Stomach (tissue), 4 donors: ENCODE measurements around the gene TMEM176B.

ENCODE experiments used
- POLR2A ChIP-seq, 4 donors: fragments of 450-650 bp; IDR thresholded peaks; one replicate each; pipeline ENCODE4 v1.6.1; 2016; ENCODE audit warnings: antibody characterized with exemption in 4 of 4, control low read depth in 2 of 4, mild to moderate bottlenecking in 1 of 4, moderate library complexity in 1 of 4
- TF ChIP-seq, protein P1 (sequence below), 7 experiments: fragments of 450-650 bp in 4 of 7; fragments of 200-600 bp in 3 of 7; sonication (generic) in 3 of 7; IDR thresholded peaks; one replicate each; pipeline ENCODE4 v1.5.1; 2016 to 2019; ENCODE audit warnings: antibody characterized with exemption in 7 of 7, control low read depth in 2 of 7, mild to moderate bottlenecking in 1 of 7

DNA sequence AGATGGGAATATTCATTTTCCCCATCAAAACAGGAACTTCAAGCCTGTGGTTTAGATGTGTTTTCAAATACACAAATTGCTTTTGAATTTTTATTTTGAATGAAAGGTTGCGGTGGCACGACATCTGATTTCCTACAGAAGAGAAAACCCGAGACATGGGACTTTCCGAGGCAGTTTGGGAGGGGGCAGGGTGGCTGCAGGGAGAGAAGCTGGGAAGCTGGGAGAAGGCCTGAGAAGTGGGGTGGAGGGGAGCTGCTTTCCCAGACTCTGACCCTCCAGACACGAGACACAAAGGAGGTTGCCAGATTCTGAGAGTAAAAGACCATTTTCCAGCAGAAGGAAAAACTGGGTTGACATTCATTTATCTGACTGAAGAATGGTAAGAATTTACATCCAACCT lies 20.0 kb upstream of the TMEM176B start:
- TF ChIP-seq, protein P1, sequence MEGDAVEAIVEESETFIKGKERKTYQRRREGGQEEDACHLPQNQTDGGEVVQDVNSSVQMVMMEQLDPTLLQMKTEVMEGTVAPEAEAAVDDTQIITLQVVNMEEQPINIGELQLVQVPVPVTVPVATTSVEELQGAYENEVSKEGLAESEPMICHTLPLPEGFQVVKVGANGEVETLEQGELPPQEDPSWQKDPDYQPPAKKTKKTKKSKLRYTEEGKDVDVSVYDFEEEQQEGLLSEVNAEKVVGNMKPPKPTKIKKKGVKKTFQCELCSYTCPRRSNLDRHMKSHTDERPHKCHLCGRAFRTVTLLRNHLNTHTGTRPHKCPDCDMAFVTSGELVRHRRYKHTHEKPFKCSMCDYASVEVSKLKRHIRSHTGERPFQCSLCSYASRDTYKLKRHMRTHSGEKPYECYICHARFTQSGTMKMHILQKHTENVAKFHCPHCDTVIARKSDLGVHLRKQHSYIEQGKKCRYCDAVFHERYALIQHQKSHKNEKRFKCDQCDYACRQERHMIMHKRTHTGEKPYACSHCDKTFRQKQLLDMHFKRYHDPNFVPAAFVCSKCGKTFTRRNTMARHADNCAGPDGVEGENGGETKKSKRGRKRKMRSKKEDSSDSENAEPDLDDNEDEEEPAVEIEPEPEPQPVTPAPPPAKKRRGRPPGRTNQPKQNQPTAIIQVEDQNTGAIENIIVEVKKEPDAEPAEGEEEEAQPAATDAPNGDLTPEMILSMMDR (IDR thresholded peaks at IDR 0.05) = no peak
- TF ChIP-seq POLR2A (IDR thresholded peaks at IDR 0.05) = no peak
